Measurements from ENCODE around the gene GPC6.
A peak's percentile ranks its signal among the peaks of the same experiment; 100 is the strongest.

GPC6 gene

GRCh38 chr13:94129490-94129894 is 902.9 kb downstream of the GPC6 start:
- Mint-ChIP-seq H3K4me1 (peaks cover 24% of the 10 kb centered on the region), H3K27me3 (ENCODE audit: low read depth) (no peaks in the 10 kb centered on the region), H3K9me3 (no peaks in the 10 kb centered on the region), H3K27ac (peak overlapping the region in 1 of 3 experiments; percentile 33), H3K4me3 (no peak overlapping the region), H3K36me3 (ENCODE audit: low read depth) (no peaks in the 10 kb centered on the region)
- no peak for TF ChIP-seq CTCF (IDR thresholded peaks at IDR 0.05; ENCODE audit: unreplicated experiment in 3 of 3)

GRCh38 chr13:94138831-94139230 is 912.2 kb downstream of the GPC6 start:
- Mint-ChIP-seq H3K27me3 (ENCODE audit: low read depth) (no peaks in the 10 kb centered on the region), H3K4me3 (no peak overlapping the region), H3K27ac (no peak overlapping the region), H3K9me3 (no peaks in the 10 kb centered on the region), H3K36me3 (ENCODE audit: low read depth) (no peaks in the 10 kb centered on the region), H3K4me1 (no peaks in the 10 kb centered on the region)
- TF ChIP-seq CTCF (IDR thresholded peaks at IDR 0.05; ENCODE audit: unreplicated experiment in 3 of 3), result no peak

GRCh38 chr13:94139393-94139995 is 912.9 kb downstream of the GPC6 start:
- Mint-ChIP-seq H3K36me3 (ENCODE audit: low read depth) (no peaks in the 10 kb centered on the region), H3K4me1 (no peaks in the 10 kb centered on the region), H3K27me3 (ENCODE audit: low read depth) (no peaks in the 10 kb centered on the region)

GRCh38 chr13:94140027-94140426 is 913.4 kb downstream of the GPC6 start:
- no peak overlapping the region for H3K27ac Mint-ChIP-seq
- no peak overlapping the region for H3K4me3 Mint-ChIP-seq
- H3K27me3 Mint-ChIP-seq (ENCODE audit: low read depth), result no peaks in the 10 kb centered on the region
- no peak for TF ChIP-seq CTCF (IDR thresholded peaks at IDR 0.05; ENCODE audit: unreplicated experiment in 3 of 3)
- no peaks in the 10 kb centered on the region for H3K36me3 Mint-ChIP-seq (ENCODE audit: low read depth)
- H3K4me1 Mint-ChIP-seq, result no peaks in the 10 kb centered on the region
- H3K9me3 Mint-ChIP-seq, result no peaks in the 10 kb centered on the region

More at GRCh38 chr13:94139393-94139995, 912.9 kb downstream of the GPC6 start:
- H3K27ac Mint-ChIP-seq, result no peak overlapping the region
- H3K4me3 Mint-ChIP-seq, result no peak overlapping the region
- H3K9me3 Mint-ChIP-seq, result no peaks in the 10 kb centered on the region
- TF ChIP-seq CTCF (IDR thresholded peaks at IDR 0.05; ENCODE audit: unreplicated experiment in 3 of 3), result no peak

GRCh38 chr13:94140511-94140910 is 913.9 kb downstream of the GPC6 start:
- no peak for TF ChIP-seq CTCF (IDR thresholded peaks at IDR 0.05; ENCODE audit: unreplicated experiment in 3 of 3)
- Mint-ChIP-seq H3K4me3 (no peak overlapping the region), H3K9me3 (no peaks in the 10 kb centered on the region), H3K27me3 (ENCODE audit: low read depth) (no peaks in the 10 kb centered on the region), H3K36me3 (ENCODE audit: low read depth) (no peaks in the 10 kb centered on the region), H3K27ac (no peak overlapping the region), H3K4me1 (no peaks in the 10 kb centered on the region)

GRCh38 chr13:94143624-94144350 is 917.2 kb downstream of the GPC6 start:
- Mint-ChIP-seq H3K27me3 (ENCODE audit: low read depth) (no peaks in the 10 kb centered on the region), H3K9me3 (no peaks in the 10 kb centered on the region), H3K36me3 (ENCODE audit: low read depth) (no peaks in the 10 kb centered on the region), H3K4me1 (no peaks in the 10 kb centered on the region), H3K4me3 (no peak overlapping the region), H3K27ac (no peak overlapping the region)
- TF ChIP-seq CTCF (IDR thresholded peaks at IDR 0.05; ENCODE audit: unreplicated experiment in 3 of 3), result no peak
